Pancreas (tissue), 10 donors: ENCODE measurements around the gene MICA. TPM values are rescaled to one million over a fixed set of nuclear protein-coding genes. Genes with fewer than 3 reads are reported as not detected.
"Not testable (repeated sequence)": the region's sequence is repeated elsewhere in the genome, so short reads cannot be mapped to it uniquely, and the experiment has no call there.

Experiments used
- ATAC-seq, 4 donors: fragments of 200-7000 bp; cut with Tn5 transposase; one replicate each; pipeline versions ENCODE4 v1.8.0 to v1.9.1; 2020; ENCODE audit warnings: mild to moderate bottlenecking in 4 of 4, moderate library complexity in 4 of 4
- DNase-seq, 6 donors: peaks; one replicate each; pipeline ENCODE4 v3.0.0-alpha.2; 2020
- FAIRE-seq: peaks from 2 replicates; lab custom pipeline; 2012; peaks lifted over from hg19 to GRCh38; lab: Jason Lieb, UNC
- H3K27ac ChIP-seq, 4 donors: fragments of 200-600 bp; sonication (generic); 1 replicate in 3 of 4; 2 replicates in 1 of 4; pipeline versions ENCODE4 v1.5.0 to v1.8.0; 2020
- H3K27me3 ChIP-seq, 4 donors: fragments of 200-600 bp; one replicate each; pipeline ENCODE4 v1.8.0; 2021
- H3K36me3 ChIP-seq, 3 donors: fragments of 200-600 bp; sonication (generic) in 1 of 3; one replicate each; pipeline versions ENCODE4 v1.5.0 to v1.8.0; 2020 to 2021
- H3K4me1 ChIP-seq, 3 donors: fragments of 200-600 bp; one replicate each; pipeline ENCODE4 v1.8.0; 2021
- H3K4me3 ChIP-seq, 4 donors: fragments of 200-600 bp; sonication (generic) in 2 of 4; one replicate each; pipeline versions ENCODE4 v1.5.0 to v1.8.0; 2020 to 2021
- H3K9me3 ChIP-seq, 4 donors: fragments of 200-600 bp; one replicate each; pipeline ENCODE4 v1.8.0; 2021
- WGBS, 2 donors: extraction: QIAGEN DNeasy Blood & Tissue Kit; methylation state at CpG; one replicate each; pipeline ENCODE4 v1.1.7; 2013; 5-methylcytosine and 5-hydroxymethylcytosine counted together
- intact Hi-C, 3 donors: fragments of 100-400 bp; cut with DNase I; formaldehyde crosslinking; loops; one replicate each; pipeline versions ENCODE4 v1.11.1 to v1.14.2; 2022
- polyA plus RNA-seq, 2 donors: library from polyadenylated mRNA; stranded (reverse); fragments of 200-250 nt; gene quantifications; one replicate each; pipeline ENCODE4 v1.2.3, GENCODE V29; 2013
- total RNA-seq, 6 donors: library from RNA; stranded (reverse); fragmentation: NEBNext Ultra II Directional in 4 of 6; extraction: Animal tissue kit (Norgen Biotek cat#: 25700) in 4 of 6; gene quantifications; one replicate each; pipeline versions ENCODE4 v1.2.1 to v1.2.4, GENCODE V29; 2021 to 2023
- TF ChIP-seq, protein P1 (sequence below), 4 donors: fragments of 200-600 bp; sonication (generic) in 3 of 4; IDR thresholded peaks; one replicate each; pipeline versions ENCODE4 v1.5.0 to v1.8.0; 2021; ENCODE audit warnings: antibody characterized with exemption in 4 of 4
- donor health status: healthy with polysubstance abuse.
- donor health status: DM: no; HTN: no; CAD: no; lungs with moderate emphysema.
- donor health status: DM: no; HTN: no; CAD: no.
- donor health status: control.
- donor health status: control.
- donor health status: Bipolar disorder and iron deficiency.
- donor health status: DM: yes; HTN: yes; CAD: no.
- donor health status: DM: no; HTN: no; CAD: no.
- donor health status: DM: no; HTN: no; CAD: no.
- donor health status: DM: yes; HTN: yes; CAD: no.

Gene MICA
- total and polyA plus RNA-seq, 8 donors: 4.8 to 22.6 (median 6.2) TPM

DNA sequence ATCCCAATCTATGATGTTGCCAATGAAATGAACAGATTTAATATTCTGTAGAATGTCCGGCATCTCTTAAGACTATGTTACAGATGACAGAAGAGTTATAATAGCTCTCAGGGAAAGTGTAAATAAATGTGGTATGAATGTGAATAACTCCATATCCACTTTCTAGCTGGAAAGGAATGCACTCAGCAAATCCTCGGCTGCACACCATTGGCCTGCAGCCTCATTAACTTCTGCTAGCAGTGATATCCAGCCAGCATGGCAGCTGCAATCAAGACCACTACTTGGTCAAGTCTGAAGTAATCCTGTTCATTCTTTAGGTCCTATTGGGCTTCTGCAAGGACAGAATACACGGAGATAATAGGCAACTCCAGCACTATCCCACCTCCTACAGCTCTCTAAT, 17.3 kb upstream of the MICA start:
- DNase-seq: no peak
- no peaks in the 10 kb centered on the region for H3K4me1 ChIP-seq
- no peaks in the 10 kb centered on the region for H3K9me3 ChIP-seq
- intact Hi-C loops: no loop called here
- no peak for FAIRE-seq
- H3K4me3 ChIP-seq: no peak overlapping the region
- 54 to 72% methylated on average over 3 of the region's 3 CpGs for WGBS, 2 donors
- ATAC-seq: no peak
- H3K36me3 ChIP-seq: no peaks in the 10 kb centered on the region
- no peaks in the 10 kb centered on the region for H3K27me3 ChIP-seq
- TF ChIP-seq, protein P1, sequence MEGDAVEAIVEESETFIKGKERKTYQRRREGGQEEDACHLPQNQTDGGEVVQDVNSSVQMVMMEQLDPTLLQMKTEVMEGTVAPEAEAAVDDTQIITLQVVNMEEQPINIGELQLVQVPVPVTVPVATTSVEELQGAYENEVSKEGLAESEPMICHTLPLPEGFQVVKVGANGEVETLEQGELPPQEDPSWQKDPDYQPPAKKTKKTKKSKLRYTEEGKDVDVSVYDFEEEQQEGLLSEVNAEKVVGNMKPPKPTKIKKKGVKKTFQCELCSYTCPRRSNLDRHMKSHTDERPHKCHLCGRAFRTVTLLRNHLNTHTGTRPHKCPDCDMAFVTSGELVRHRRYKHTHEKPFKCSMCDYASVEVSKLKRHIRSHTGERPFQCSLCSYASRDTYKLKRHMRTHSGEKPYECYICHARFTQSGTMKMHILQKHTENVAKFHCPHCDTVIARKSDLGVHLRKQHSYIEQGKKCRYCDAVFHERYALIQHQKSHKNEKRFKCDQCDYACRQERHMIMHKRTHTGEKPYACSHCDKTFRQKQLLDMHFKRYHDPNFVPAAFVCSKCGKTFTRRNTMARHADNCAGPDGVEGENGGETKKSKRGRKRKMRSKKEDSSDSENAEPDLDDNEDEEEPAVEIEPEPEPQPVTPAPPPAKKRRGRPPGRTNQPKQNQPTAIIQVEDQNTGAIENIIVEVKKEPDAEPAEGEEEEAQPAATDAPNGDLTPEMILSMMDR (IDR thresholded peaks at IDR 0.05): no peak
- H3K27ac ChIP-seq: no peak overlapping the region

DNA sequence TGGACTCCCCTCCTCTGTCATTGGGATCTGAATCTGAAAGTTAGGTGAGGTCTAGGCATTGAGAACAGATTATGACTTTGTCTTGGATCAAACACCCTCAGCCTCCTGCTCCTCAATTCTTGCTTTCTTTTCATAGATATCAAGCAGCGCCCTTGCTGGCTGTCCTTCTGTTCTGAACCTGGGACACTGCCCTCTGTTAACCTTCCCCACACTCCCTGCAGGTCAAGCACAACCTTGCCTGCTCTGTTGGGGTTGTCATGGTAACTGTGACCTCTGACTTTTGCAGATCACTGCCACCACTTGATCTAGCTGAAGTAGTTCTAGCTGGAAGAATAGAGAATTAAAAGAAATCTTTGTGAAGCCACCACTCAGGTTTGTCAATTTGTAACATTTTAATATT, 16.4 kb upstream of the MICA start:
- Histone ChIP-seq H3K36me3 (no peaks in the 10 kb centered on the region), H3K4me3 (no peak overlapping the region), H3K4me1 (no peaks in the 10 kb centered on the region), H3K27ac (no peak overlapping the region), H3K27me3 (no peaks in the 10 kb centered on the region), H3K9me3 (no peaks in the 10 kb centered on the region)
- WGBS, 2 donors: 78 to 81% methylated on average over 1 of the region's 1 CpG
- no peak for DNase-seq
- FAIRE-seq: no peak
- ATAC-seq: no peak
- TF ChIP-seq, protein P1 (IDR thresholded peaks at IDR 0.05): no peak
- intact Hi-C loops: no loop called here

DNA sequence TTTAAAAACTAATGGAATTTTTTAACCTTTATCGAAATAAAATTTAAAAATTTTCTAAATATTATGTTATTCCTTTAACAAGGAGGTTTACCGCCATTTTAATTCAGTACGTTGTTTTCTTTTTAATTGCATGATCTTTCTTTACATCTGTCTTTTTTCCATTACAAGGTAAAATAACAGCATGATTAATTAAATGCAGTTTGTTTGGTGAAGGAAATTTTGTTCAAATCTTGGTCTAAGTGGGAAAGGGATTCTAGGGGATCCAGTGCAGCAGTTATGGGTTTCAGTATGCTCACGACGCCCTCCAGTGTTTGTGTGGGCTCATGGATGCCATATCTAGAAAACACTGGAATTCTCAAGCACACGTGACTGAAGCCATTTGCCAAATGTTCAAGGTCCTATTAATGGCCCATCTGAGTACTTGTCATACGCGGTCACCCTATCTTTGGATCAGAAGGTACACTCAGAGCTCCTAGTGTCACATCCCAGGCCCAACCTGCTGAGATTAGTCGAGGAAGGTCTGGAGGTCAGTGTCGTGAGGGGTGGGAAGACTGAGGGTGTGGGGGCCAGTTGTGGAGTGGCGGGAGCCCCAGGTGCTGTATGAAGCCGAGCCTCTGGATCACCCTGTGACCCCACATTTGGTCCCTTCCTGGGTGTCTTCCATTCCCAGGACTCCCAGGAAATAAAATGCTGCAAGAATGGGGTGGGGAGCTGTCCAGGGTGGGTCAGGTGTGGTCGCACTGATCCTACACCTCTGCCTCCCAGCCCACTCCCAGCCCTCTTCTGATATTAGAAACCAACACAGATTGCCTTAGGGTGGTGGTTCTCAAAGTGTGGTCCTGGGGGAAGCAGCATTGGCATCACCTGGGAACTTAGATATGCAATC, 14.2 kb upstream of the MICA start:
- whole genome bisulfite sequencing, 2 donors: 54 to 85% methylated on average over 3 to 4 of the region's 13 CpGs
- DNase-seq, H3K27me3 ChIP-seq, intact Hi-C loops, FAIRE-seq, H3K9me3 ChIP-seq, H3K27ac ChIP-seq, H3K4me1 ChIP-seq, H3K4me3 ChIP-seq, H3K36me3 ChIP-seq: not testable (repeated sequence)
- peak; percentile 72 to 92 (median 88) for ATAC-seq

DNA sequence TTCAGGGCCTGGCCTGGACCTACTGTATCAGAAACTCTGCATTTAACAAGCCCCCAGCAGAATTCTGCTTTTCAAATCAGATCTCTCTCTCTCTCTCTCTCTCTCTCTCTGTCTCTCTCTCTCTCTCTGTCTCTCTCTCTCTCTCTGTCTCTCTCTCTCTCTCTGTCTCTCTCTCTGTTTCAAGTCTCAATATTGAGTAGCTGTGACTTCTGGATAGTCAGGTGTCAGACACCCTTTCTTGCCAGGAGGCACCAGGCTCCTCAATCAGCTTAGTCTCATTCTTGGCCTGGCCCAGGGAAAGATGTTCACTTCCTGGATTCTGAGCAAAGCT, 13.6 kb upstream of the MICA start:
- H3K36me3 ChIP-seq, FAIRE-seq, H3K9me3 ChIP-seq, intact Hi-C loops, H3K27me3 ChIP-seq, DNase-seq, H3K27ac ChIP-seq, ATAC-seq, H3K4me1 ChIP-seq, H3K4me3 ChIP-seq: not testable (repeated sequence)

DNA sequence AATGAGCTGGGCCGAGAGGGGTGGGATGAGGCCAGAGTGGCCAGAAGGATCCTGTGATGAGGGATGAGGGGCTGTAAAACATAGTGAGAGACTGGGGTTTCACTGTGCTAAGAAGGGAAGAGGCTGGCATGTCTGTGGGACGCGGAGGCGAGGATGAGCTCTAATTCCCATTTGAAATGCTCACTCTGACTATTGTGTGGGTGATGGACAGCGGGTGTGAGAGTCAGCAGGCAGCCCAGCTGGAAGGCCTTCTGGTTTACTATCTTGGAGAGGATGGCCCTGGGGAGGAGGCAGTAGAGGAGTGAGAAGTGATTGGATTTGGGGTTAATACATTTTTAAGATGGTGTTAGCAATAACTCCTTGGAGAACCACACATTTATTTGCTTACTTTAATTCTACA, 9.5 kb upstream of the MICA start:
- peaks cover 0 to 6% (median 6%) of the 10 kb centered on the region in 3 donors for H3K4me1 ChIP-seq
- intact Hi-C loops: no loop called here
- H3K36me3 ChIP-seq: no peaks in the 10 kb centered on the region
- no peaks in the 10 kb centered on the region for H3K27me3 ChIP-seq
- 85 to 96% methylated on average over 5 of the region's 5 CpGs for WGBS, 2 donors
- no peak overlapping the region for H3K27ac ChIP-seq
- no peak for FAIRE-seq
- TF ChIP-seq, protein P1 (IDR thresholded peaks at IDR 0.05): no peak
- DNase-seq: no peak
- ATAC-seq: no peak
- H3K4me3 ChIP-seq: no peak overlapping the region
- no peaks in the 10 kb centered on the region for H3K9me3 ChIP-seq

DNA sequence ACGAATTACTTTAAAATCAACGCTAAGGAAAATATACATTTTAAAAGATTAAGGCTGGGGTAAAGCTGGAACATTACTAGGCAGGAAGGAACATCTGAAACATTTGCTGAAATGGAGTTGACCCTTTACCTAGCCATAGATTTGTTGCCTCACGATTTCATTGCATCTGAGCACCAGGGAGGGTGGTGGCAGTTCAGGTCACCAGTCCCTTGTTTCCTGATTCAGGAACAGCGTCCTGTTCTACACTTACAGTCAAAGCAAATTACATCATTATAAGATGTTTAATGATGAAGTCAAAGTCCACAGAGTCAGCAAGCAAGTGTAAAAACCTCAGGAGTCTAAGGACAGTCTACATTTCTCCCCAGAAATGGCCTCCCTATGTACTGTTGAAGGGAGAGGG, 9.0 kb upstream of the MICA start:
- no peak for ATAC-seq
- intact Hi-C loops: no loop called here

More for the DNA sequence above, 9.0 kb upstream of the MICA start:
- FAIRE-seq (no peak), DNase-seq (no peak)
- no peaks in the 10 kb centered on the region for H3K27me3 ChIP-seq
- H3K4me3 ChIP-seq: no peak overlapping the region
- no peaks in the 10 kb centered on the region for H3K36me3 ChIP-seq
- TF ChIP-seq, protein P1 (IDR thresholded peaks at IDR 0.05): no peak
- H3K27ac ChIP-seq: no peak overlapping the region
- no peaks in the 10 kb centered on the region for H3K9me3 ChIP-seq
- peaks cover 0 to 6% (median 6%) of the 10 kb centered on the region in 3 donors for H3K4me1 ChIP-seq
- WGBS, 2 donors: 66 to 75% methylated on average over 4 of the region's 4 CpGs
